HG03571 (cell line): ENCODE data around the gene KRT73.

Experiments used
- ATAC-seq: cut with Tn5 transposase; IDR thresholded peaks from one replicate; pipeline ENCODE4 v1.9.1; 2021; ENCODE audit not compliant: unreplicated experiment

The KRT73 gene

GRCh38 chr12:52575256-52575655, 43.1 kb downstream of the KRT73 start:
- ATAC-seq, result no peak

- ATAC-seq, result no peak
These were observed 44.6 kb downstream of the KRT73 start, which contains the start of gene KRT74 for GRCh38 chr12:52573743-52574142. KRT74 (minus strand) TSS chr12:52573843; CDS start chr12:52573777, 66 bp downstream.

- no peak for ATAC-seq
These were observed 45.1 kb downstream of the KRT73 start for GRCh38 chr12:52573306-52573705.

- ATAC-seq, result no peak
These were observed 47.8 kb downstream of the KRT73 start for GRCh38 chr12:52570511-52570910.

GRCh38 chr12:52568111-52568510, 50.2 kb downstream of the KRT73 start:
- no peak for ATAC-seq

GRCh38 chr12:52566847-52567291, 51.5 kb downstream of the KRT73 start:
- ATAC-seq, result no peak

GRCh38 chr12:52564582-52564981, 53.8 kb downstream of the KRT73 start:
- ATAC-seq, result no peak

- ATAC-seq, result no peak
These were observed 56.4 kb downstream of the KRT73 start for GRCh38 chr12:52561880-52562449.

GRCh38 chr12:52559979-52560378, 58.4 kb downstream of the KRT73 start:
- ATAC-seq, result no peak

- ATAC-seq, result no peak
These were observed 59.4 kb downstream of the KRT73 start for GRCh38 chr12:52558781-52559445.
